Activated CD8-positive, alpha-beta memory T cell treated with anti-CD3 and anti-CD28 coated beads, Interleukin-2, amount 50 U/mL, for 24 hours (primary cell): ENCODE measurements around the gene LRP5.
"Not testable (repeated sequence)": the region's sequence is repeated elsewhere in the genome, so short reads cannot be mapped to it uniquely, and the experiment has no call there.

Experiments
- DNase-seq: peaks from one replicate; pipeline ENCODE4 v3.0.0-alpha.2; 2020; ENCODE audit errors: extremely low read depth

The LRP5 gene

GRCh38 chr11:68442433-68442832 lies 130.0 kb downstream of the LRP5 start:
- no peak for DNase-seq

GRCh38 chr11:68444566-68444965 lies 132.2 kb downstream of the LRP5 start:
- DNase-seq, result no peak

- DNase-seq, result no peak
Measured at GRCh38 chr11:68445531-68446035, 133.2 kb downstream of the LRP5 start.

- DNase-seq, result no peak
Measured at GRCh38 chr11:68446046-68446725, 133.8 kb downstream of the LRP5 start.

GRCh38 chr11:68447015-68447801 lies 134.8 kb downstream of the LRP5 start:
- peak; percentile 42 for DNase-seq

GRCh38 chr11:68447914-68448313 lies 135.5 kb downstream of the LRP5 start:
- DNase-seq, result not testable (repeated sequence)

GRCh38 chr11:68448604-68449011 lies 136.2 kb downstream of the LRP5 start:
- no peak for DNase-seq

- DNase-seq, result no peak
Measured at GRCh38 chr11:68449951-68450350, 137.6 kb downstream of the LRP5 start.

GRCh38 chr11:68450711-68451110 lies 138.3 kb downstream of the LRP5 start:
- no peak for DNase-seq

GRCh38 chr11:68454767-68455166 lies 142.4 kb downstream of the LRP5 start:
- no peak for DNase-seq

GRCh38 chr11:68455485-68455884 lies 143.1 kb downstream of the LRP5 start:
- DNase-seq, result no peak

GRCh38 chr11:68457216-68457897 lies 145.0 kb downstream of the LRP5 start:
- DNase-seq, result no peak

- DNase-seq, result no peak
Measured at GRCh38 chr11:68457898-68458249, 145.5 kb downstream of the LRP5 start.

- DNase-seq, result not testable (repeated sequence)
Measured at GRCh38 chr11:68458340-68458739, 145.9 kb downstream of the LRP5 start.

- peak; percentile 90 for DNase-seq
Measured at GRCh38 chr11:68459886-68460740, 147.7 kb downstream of the LRP5 start.

- DNase-seq, result no peak
Measured at GRCh38 chr11:68460741-68461574, 148.6 kb downstream of the LRP5 start, which contains the start of gene PPP6R3. Gene PPP6R3 (plus strand): TSS chr11:68460752. CDS start chr11:68537665, 76,913 bp downstream.

GRCh38 chr11:68461575-68461917 lies 149.2 kb downstream of the LRP5 start:
- no peak for DNase-seq

GRCh38 chr11:68463714-68464113 lies 151.3 kb downstream of the LRP5 start:
- no peak for DNase-seq

- no peak for DNase-seq
Measured at GRCh38 chr11:68467201-68467834, 154.9 kb downstream of the LRP5 start.

- no peak for DNase-seq
Measured at GRCh38 chr11:68468217-68468828, 155.9 kb downstream of the LRP5 start.
